HG02852 (cell line): ENCODE measurements around the gene POU2F2.

Experiments
- ATAC-seq: cut with Tn5 transposase; IDR thresholded peaks from one replicate; pipeline ENCODE4 v1.9.1; 2021; ENCODE audit warnings: mild to moderate bottlenecking, moderate library complexity; ENCODE audit not compliant: unreplicated experiment

The POU2F2 gene

DNA sequence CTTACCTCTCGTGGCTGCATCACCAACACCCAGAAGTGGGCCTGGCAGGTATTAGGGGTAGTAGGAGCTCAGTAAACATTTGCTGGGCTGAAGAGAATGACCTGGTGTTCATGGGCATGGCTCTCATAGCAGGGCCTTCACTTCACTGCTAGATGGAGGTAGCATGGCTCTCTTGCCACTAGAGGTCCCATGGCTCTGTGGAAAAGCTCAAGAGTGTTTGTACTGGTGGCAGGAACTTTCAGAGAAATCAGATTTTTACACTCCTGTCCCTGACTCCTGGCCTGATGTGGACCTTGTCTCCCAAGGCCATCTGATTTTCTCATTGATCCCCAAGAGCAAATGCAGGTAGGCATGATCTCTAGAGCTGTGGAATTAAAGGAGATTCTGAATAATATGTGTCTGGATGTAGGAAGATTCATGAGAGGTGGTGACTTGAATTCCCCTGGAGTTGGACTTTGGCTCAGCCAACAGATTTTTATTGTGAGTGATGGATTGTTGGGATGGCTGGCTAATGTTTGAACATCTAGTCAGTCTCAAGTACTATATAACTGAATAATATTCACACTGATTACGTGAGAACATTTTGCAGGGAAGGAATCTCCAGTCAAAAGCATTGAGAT is 50.6 kb downstream of the POU2F2 start:
- ATAC-seq: no peak

DNA sequence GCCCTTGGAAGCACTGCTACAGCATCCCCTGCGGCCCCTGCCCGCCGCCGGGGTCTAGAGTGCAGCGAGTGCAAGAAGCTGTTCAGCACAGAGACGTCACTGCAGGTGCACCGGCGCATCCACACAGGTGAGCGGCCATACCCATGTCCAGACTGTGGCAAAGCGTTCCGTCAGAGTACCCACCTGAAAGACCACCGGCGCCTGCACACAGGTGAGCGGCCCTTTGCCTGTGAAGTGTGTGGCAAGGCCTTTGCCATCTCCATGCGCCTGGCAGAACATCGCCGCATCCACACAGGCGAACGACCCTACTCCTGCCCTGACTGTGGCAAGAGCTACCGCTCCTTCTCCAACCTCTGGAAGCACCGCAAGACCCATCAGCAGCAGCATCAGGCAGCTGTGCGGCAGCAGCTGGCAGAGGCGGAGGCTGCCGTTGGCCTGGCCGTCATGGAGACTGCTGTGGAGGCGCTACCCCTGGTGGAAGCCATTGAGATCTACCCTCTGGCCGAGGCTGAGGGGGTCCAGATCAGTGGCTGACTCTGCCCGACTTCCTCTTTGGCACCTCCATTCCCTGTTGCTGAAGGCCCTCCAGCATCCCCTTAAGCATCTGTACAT is 51.4 kb downstream of the POU2F2 start:
- ATAC-seq: no peak

DNA sequence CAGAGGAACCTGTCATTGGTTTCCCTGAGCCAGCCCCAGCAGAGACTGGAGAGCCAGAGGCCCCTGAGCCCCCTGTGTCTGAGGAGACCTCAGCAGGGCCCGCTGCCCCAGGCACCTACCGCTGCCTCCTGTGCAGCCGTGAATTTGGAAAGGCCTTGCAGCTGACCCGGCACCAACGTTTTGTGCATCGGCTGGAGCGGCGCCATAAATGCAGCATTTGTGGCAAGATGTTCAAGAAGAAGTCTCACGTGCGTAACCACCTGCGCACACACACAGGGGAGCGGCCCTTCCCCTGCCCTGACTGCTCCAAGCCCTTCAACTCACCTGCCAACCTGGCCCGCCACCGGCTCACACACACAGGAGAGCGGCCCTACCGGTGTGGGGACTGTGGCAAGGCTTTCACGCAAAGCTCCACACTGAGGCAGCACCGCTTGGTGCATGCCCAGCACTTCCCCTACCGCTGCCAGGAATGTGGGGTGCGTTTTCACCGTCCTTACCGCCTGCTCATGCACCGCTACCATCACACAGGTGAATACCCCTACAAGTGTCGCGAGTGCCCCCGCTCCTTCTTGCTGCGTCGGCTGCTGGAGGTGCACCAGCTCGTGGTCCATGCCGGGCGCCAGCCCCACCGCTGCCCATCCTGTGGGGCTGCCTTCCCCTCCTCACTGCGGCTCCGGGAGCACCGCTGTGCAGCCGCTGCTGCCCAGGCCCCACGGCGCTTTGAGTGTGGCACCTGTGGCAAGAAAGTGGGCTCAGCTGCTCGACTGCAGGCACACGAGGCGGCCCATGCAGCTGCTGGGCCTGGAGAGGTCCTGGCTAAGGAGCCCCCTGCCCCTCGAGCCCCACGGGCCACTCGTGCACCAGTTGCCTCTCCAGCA is 52.1 kb downstream of the POU2F2 start:
- ATAC-seq: no peak

DNA sequence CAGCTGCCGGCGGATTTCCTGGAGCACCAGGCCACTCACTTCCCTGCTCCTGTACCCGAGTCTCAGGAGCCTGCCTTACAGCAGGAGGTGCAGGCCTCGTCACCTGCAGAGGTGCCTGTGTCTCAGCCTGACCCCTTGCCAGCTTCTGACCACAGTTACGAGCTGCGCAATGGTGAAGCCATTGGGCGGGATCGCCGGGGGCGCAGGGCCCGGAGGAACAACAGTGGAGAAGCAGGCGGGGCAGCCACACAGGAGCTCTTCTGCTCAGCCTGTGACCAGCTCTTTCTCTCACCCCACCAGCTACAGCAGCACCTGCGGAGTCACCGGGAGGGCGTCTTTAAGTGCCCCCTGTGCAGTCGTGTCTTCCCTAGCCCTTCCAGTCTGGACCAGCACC is 53.0 kb downstream of the POU2F2 start:
- no peak for ATAC-seq

DNA sequence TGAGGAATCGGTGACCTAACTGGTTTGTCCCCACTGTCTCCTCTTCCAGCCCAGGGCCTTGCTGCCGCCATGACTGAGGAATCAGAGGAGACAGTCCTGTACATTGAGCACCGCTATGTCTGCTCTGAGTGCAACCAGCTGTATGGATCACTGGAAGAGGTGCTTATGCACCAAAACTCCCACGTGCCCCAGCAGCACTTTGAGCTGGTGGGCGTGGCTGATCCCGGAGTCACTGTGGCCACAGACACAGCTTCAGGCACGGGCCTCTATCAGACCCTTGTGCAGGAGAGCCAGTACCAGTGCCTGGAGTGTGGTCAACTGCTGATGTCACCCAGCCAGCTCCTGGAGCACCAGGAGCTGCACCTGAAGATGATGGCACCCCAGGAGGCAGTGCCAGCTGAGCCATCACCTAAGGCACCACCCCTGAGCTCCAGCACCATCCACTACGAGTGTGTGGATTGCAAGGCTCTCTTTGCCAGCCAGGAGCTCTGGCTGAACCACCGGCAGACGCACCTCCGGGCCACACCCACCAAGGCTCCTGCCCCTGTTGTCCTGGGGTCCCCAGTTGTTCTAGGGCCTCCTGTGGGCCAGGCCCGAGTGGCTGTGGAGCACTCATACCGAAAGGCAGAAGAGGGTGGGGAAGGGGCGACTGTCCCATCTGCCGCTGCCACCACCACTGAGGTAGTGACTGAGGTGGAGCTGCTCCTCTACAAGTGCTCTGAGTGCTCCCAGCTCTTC is 53.5 kb downstream of the POU2F2 start:
- no peak for ATAC-seq

- no peak for ATAC-seq
These were observed 54.2 kb downstream of the POU2F2 start for GRCh38 chr19:42078058-42078457.

DNA sequence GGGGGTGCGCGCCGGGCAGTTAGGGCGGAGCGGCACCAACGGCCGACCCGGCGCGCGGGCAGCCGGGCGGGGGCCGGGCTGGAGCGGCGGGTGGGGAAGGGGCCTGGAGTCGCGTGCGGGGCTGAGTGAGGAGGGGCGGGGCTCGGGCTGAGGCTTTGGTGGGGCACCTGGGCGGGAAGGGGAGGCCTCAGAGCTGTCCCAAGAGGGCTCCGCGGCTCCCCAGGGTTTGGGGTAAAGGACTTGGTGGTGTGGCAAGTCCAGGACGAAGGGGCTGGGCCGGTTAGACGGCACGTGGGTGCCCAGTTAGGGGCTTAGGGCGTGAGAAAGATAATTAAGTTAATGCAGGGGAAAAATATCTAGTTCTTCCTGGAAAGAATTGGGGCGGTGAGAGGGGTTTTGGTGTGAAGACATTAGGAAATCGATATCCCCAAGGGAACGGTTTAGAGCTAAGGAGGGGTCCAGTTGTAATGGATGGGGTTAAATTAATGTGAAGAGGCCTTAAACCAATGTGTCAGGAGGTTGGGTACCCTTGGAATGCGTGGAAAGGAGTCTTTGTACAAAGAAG is 55.8 kb downstream of the POU2F2 start:
- ATAC-seq: no peak

GRCh38 chr19:42075616-42076379 is 56.4 kb downstream of the POU2F2 start, which contains the start of gene ZNF574:
TSS of gene ZNF574 (plus strand) at chr19:42076166. CDS start at chr19:42078607, 2,441 bp downstream.
- ATAC-seq: peak; percentile 93

DNA sequence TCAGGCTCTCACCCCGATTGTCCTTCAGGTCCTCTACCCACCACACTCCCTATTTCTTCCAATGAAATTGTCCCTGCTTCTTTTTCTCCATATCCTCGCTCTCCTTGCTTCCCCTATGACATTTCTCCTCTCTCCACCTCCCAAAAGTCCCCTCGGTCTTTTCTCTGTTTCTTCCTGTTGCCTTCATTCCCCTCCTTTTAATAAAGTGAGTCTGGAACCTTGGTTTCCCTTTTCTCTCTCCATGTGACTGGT is 57.0 kb downstream of the POU2F2 start:
- ATAC-seq: no peak

- ATAC-seq: no peak
These were observed 57.5 kb downstream of the POU2F2 start for GRCh38 chr19:42074513-42075363.

GRCh38 chr19:42071247-42071646 is 61.0 kb downstream of the POU2F2 start:
- no peak for ATAC-seq

DNA sequence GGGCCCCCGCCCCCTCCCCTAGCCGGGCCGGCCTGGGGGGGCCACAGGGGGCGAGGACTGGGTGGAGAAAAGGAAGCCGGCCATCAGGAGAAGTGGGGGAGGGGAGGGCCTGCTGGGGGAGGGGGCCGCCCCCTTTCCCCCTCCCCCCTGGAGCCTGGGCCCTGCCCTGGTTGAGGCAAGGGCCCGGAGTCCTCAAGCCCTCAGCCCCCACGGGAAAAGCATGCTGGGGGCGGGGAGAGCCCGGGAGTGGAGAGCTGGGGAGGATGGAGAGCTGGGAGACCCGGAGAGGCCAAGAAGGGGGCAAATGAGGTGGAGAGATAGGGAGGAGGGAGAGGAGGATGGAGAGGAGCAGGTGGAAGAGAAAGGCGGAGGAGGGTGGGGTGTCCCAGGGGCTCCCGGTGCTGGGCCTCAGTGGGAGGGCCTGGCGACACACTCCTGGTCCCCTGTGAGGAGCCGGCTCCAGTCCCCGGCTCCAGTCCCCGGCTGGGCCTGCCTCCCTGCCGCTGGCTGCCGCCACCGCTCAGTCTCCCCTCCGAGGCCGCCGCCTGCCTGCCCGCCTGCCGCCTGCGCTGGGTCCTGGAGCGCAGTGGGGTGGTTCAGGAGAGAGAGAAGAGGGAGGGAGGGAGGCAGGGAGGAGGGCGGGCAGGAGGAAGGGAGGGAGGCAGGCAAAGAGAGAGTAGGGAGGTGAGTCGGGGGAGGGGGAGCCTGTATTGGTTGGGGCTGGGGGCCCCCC is 62.5 kb downstream of the POU2F2 start, which contains the start of gene GRIK5:
Gene GRIK5, minus strand, starts transcription at position 588 of the 733 bp plus-strand sequence. CDS start 4,436 bp downstream, outside the sequence.
- no peak for ATAC-seq

GRCh38 chr19:42068756-42069571 is 63.3 kb downstream of the POU2F2 start:
- ATAC-seq: no peak

DNA sequence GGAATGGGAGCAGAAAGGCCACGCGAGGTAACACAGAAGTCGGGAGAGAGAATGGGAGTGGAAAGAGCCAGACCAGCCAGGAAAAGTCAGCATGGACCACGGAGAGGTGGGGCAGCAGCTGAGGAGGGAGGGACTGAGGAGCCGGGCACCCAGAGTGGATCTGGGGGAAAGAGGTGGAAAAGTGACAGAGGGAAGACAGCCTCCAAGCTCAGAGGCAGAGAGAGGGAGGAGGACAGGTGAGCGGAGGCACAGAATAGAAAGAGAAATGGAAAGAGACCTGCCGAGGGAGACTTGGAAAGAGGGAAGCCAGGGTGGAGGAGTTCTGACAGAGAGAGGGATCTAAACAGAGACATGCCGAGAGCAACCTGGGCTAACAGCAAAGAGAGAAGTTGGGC is 63.9 kb downstream of the POU2F2 start:
- ATAC-seq: no peak

- no peak for ATAC-seq
These were observed 64.8 kb downstream of the POU2F2 start for GRCh38 chr19:42067315-42067888.

GRCh38 chr19:42066075-42066754 is 66.0 kb downstream of the POU2F2 start:
- no peak for ATAC-seq

GRCh38 chr19:42065511-42065910 is 66.7 kb downstream of the POU2F2 start:
- ATAC-seq: no peak
